ENCODE results near the gene C3orf18.

Gene C3orf18

DNA sequence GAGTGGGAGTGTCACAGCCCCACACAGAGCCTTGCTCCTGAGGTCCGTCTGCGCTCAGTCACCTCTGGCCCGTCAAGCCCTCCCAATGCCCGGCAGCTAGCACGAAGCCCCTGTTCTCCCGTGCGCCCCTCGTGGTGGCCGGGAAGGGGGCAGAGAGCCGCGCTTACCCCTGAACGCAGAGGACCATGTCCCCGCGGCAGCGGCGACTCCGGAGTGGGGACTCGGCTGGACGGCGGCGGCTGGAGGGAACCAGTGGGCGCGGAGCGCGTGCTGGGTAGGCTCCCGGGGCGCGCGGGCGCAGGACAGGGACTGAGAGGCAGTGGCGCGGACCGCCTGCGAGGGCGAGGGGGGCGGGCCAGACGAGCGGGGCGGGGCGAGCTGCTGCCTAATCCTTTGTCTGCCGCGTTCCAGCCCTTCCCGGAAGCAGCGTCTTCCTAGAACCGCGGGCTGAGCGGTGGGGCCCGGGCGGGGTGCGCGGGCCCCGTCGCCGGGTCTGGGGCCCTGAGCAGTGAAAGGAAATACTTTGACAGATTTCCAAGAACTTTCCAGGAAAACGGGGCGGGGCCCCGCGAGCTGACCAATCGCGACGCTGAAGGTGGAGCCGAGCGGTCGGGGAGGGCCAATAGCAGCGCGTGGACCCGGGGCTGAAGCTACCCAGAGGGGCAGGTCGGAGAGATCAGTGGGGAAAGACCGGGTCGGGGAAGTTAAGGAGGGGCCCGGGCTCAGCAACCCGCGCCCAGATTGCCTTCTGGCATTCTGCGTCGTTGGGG lies 44.1 kb upstream of the C3orf18 start, which contains the start of gene CISH:
TSS of gene CISH (minus strand) at position 311 of the 770 bp plus-strand sequence. CDS start at position 187, 124 bp downstream.
- H3K4me3 ChIP-seq (replicated peaks; ENCODE audit: low read depth, low read length) = peak within 1 kb of the TSS; percentile 68

DNA sequence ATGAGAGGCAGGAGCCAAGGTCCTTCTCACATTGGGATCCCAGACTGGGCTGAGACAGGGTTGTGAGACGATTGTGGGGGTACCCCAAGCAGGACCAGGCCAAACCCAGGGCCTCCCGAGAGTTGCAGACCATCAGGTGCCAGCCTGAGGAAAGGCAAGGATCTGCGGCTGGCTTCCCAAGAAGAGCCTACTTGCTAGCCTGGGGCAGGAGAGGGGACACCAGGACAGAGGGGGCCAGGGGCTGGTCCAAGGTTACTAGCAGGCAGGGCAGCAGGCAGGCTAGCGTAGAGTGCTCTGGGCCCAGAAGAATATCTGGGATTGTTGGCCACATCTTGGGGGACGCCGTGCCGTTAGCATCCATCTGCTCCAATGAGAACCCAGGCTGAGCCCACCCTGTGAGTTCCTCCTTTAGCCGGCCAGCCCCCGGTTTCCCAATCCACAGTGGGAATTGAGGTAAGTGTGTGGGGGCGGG lies 43.5 kb upstream of the C3orf18 start:
- TF ChIP-seq, protein P1, sequence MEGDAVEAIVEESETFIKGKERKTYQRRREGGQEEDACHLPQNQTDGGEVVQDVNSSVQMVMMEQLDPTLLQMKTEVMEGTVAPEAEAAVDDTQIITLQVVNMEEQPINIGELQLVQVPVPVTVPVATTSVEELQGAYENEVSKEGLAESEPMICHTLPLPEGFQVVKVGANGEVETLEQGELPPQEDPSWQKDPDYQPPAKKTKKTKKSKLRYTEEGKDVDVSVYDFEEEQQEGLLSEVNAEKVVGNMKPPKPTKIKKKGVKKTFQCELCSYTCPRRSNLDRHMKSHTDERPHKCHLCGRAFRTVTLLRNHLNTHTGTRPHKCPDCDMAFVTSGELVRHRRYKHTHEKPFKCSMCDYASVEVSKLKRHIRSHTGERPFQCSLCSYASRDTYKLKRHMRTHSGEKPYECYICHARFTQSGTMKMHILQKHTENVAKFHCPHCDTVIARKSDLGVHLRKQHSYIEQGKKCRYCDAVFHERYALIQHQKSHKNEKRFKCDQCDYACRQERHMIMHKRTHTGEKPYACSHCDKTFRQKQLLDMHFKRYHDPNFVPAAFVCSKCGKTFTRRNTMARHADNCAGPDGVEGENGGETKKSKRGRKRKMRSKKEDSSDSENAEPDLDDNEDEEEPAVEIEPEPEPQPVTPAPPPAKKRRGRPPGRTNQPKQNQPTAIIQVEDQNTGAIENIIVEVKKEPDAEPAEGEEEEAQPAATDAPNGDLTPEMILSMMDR (IDR thresholded peaks at IDR 0.05; ENCODE audit: low read length, missing control alignments) = no peak
- no peak for DNase-seq (ENCODE audit: low read depth)
- H3K4me3 ChIP-seq (replicated peaks; ENCODE audit: low read depth, low read length) = peak overlapping the region; percentile 68

More for the DNA sequence above, 44.1 kb upstream of the C3orf18 start, which contains the start of gene CISH:
- TF ChIP-seq, protein P1 (IDR thresholded peaks at IDR 0.05; ENCODE audit: low read length, missing control alignments) = peak; percentile 33
- DNase-seq (ENCODE audit: low read depth) = peak; percentile 97

DNA sequence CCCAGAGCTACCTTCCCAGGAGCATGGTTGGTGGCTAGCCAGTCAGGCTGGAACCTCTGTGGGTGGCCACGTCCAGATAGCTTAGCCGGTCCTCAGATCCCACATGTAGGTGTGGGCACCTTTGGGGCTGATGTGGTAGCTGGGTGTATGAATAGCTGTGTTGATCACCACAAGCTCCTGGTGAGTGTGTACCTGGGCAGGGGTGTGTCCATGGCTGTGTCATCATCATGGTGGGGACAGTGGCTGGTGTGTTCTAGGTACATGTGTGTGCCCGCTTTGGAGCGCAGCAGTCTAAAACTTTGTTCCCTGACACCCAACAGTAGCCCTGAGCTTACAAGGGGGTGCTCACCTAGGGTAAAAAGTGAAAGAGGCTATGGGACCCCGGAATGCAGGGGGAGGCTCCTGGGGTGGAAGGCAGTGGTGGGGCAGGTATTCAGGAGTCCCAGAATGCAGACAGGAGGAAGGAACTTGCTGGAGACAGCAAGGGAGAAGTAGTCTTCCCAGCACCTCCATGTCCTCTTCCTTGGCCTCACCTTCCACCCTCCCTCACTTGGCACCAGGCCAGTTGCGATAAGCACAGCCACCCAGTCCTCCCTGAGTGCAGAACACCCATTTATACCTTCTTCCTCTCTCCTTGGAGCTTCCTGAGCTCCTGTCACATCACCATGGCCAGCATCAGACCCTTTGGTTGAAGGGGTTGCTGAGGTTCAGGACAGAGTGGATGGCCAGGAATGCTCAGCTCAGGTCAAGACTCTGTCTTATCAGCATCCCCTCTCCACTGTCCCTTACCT lies 42.8 kb upstream of the C3orf18 start:
- TF ChIP-seq, protein P1 (IDR thresholded peaks at IDR 0.05; ENCODE audit: low read length, missing control alignments) = no peak
- DNase-seq (ENCODE audit: low read depth) = no peak
- peak overlapping the region; percentile 68 for H3K4me3 ChIP-seq (replicated peaks; ENCODE audit: low read depth, low read length)

DNA sequence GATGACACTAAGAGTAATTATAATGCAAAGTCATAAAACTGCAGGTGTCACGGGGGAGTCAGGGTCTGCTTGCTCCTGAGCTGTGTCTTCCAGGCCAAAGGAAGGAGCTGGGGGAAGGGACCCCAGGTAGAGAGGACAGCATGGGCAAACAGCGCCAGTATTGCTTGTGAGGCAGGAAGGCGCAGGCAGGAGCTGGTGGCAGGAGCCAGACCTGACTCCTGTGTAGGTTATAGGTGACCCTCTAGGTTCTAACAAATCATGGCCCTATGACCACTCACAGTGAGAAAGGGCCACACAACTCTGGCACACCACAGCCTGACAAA lies 42.2 kb upstream of the C3orf18 start:
- TF ChIP-seq, protein P1 (IDR thresholded peaks at IDR 0.05; ENCODE audit: low read length, missing control alignments) = no peak
- DNase-seq (ENCODE audit: low read depth) = no peak
- no peak overlapping the region for H3K4me3 ChIP-seq (replicated peaks; ENCODE audit: low read depth, low read length)

DNA sequence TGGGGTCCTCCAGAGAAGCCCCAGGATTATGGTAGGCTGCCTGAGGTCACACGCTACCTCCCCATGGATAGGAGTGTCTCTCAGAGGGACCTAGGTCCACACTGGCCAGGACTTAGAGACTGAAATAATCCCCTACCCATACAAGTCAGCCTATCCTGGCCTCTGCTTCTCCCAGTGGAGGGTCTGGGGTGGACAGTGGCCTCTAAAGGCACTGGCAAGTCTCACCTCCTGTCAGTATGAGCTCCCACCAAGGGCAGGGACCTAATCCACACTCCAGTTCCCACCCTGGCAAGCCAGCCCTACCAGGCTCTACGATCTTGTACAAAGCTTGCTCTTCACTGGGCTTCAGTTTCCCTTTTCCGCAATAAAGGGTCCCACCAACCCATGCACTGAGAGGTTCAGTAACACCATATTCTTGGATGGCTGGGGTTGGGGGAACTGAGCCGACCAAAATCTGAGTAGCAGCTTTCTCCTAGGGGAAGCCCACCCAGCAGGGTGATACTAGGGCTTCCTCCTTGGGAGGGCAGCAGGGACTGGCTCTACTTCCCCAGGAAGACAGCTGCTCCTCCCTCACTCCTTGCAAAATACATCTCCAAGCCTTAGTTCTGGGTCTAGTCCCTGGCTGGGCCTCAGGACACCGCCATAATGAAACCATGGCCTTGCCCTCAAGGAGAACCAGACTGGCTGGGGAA lies 41.7 kb upstream of the C3orf18 start:
- DNase-seq (ENCODE audit: low read depth) = no peak
- TF ChIP-seq, protein P1 (IDR thresholded peaks at IDR 0.05; ENCODE audit: low read length, missing control alignments) = no peak
- H3K4me3 ChIP-seq (replicated peaks; ENCODE audit: low read depth, low read length) = no peak overlapping the region

DNA sequence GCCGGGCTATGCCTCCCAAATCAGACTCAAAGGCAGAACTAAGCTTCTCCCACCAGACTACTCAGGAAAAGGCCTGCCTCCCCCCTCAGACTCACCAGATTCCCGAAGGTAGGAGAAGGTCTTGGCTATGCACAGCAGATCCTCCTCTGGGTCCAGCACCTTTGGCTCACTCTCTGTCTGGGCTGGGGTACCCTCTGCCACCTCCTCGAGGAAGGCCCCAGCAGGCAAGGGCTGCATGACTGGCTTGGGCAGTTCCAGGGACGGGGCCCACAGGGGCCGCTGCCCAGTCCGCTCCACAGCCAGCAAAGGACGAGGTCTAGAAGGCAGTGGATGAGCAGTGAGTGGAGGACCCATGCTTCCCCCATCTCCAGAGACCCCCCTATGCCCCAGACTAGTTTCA lies 40.7 kb upstream of the C3orf18 start:
- TF ChIP-seq, protein P1 (IDR thresholded peaks at IDR 0.05; ENCODE audit: low read length, missing control alignments) = no peak
- H3K4me3 ChIP-seq (replicated peaks; ENCODE audit: low read depth, low read length) = no peak overlapping the region
- no peak for DNase-seq (ENCODE audit: low read depth)

All from fibroblast of pulmonary artery (primary cell).